Mucosa of descending colon (tissue), 3 donors: ENCODE measurements around the gene RNU6-1. TPM values are rescaled to one million over a fixed set of nuclear protein-coding genes. Genes with fewer than 3 reads are reported as not detected.

Experiments used
- ATAC-seq: fragments of 200-7000 bp; cut with Tn5 transposase; one replicate; pipeline ENCODE4 v1.9.1; 2020; ENCODE audit warnings: mild to moderate bottlenecking, moderate library complexity
- DNase-seq, 3 donors: peaks; one replicate each; pipeline ENCODE4 v3.0.0-alpha.2; 2020
- H3K36me3 ChIP-seq: fragments of 200-600 bp; one replicate; pipeline ENCODE4 v1.8.0; 2021; ENCODE audit warnings: low read depth, mild to moderate bottlenecking
- H3K4me1 ChIP-seq: fragments of 200-600 bp; one replicate; pipeline ENCODE4 v1.8.0; 2021; ENCODE audit warnings: low read depth, mild to moderate bottlenecking
- H3K4me3 ChIP-seq: fragments of 200-600 bp; one replicate; pipeline ENCODE4 v1.8.0; 2021; ENCODE audit warnings: mild to moderate bottlenecking
- H3K9me3 ChIP-seq: fragments of 200-600 bp; one replicate; pipeline ENCODE4 v1.8.0; 2021; ENCODE audit warnings: mild to moderate bottlenecking
- CTCF ChIP-seq: fragments of 200-600 bp; IDR thresholded peaks from one replicate; pipeline ENCODE4 v1.8.0; 2022; ENCODE audit warnings: antibody characterized with exemption, mild to moderate bottlenecking
- intact Hi-C, 2 donors: fragments of 100-400 bp; cut with DNase I in 1 of 2; cut with micrococcal nuclease in 1 of 2; formaldehyde crosslinking; loops; one replicate each; pipeline versions ENCODE4 v1.11.0 to v1.11.1; 2022; cut with DNase I, micrococcal nuclease
- total RNA-seq, 3 donors: library from RNA; stranded (reverse); fragmentation: NEBNext Ultra II Directional in 2 of 3; extraction: Animal tissue kit (Norgen Biotek cat#: 25700) in 2 of 3; gene quantifications; one replicate each; pipeline versions ENCODE4 v1.2.1 to v1.2.4, GENCODE V29; 2021 to 2023
- donor health status: DM: no; HTN: no; CAD: no; lungs with moderate emphysema.
- donor health status: DM: no; HTN: no; CAD: no.
- donor health status: DM: no; HTN: yes; CAD: no.

Gene RNU6-1
- total RNA-seq, 3 donors from 2014 or later, result not detected

GRCh38 chr15:67832897-67833709 is 6.7 kb downstream of the RNU6-1 start:
- ATAC-seq (no peak), DNase-seq (peak in 1 of 3 donors; percentile 32)
- H3K4me3 ChIP-seq, result no peak overlapping the region
- intact Hi-C loops, result no loop called here
- no peaks in the 10 kb centered on the region for H3K9me3 ChIP-seq
- H3K36me3 ChIP-seq, result no peaks in the 10 kb centered on the region
- H3K4me1 ChIP-seq, result peaks cover 56% of the 10 kb centered on the region
- TF ChIP-seq CTCF, result no peak

GRCh38 chr15:67832031-67832551 is 7.8 kb downstream of the RNU6-1 start:
- DNase-seq, result peak in 1 of 3 donors; percentile 38
- no peak for ATAC-seq
- Histone ChIP-seq H3K4me1 (peaks cover 66% of the 10 kb centered on the region), H3K9me3 (no peaks in the 10 kb centered on the region), H3K36me3 (no peaks in the 10 kb centered on the region), H3K4me3 (no peak overlapping the region)
- intact Hi-C loops, result no loop called here
- TF ChIP-seq CTCF, result peak; percentile 8

- DNase-seq, result no peak
- Histone ChIP-seq H3K9me3 (no peaks in the 10 kb centered on the region), H3K4me1 (peaks cover 73% of the 10 kb centered on the region), H3K4me3 (no peak overlapping the region), H3K36me3 (no peaks in the 10 kb centered on the region)
- ATAC-seq, result no peak
- no peak for TF ChIP-seq CTCF
- intact Hi-C loops, result no loop called here
Measured at GRCh38 chr15:67831363-67831762, 8.5 kb downstream of the RNU6-1 start.

DNA sequence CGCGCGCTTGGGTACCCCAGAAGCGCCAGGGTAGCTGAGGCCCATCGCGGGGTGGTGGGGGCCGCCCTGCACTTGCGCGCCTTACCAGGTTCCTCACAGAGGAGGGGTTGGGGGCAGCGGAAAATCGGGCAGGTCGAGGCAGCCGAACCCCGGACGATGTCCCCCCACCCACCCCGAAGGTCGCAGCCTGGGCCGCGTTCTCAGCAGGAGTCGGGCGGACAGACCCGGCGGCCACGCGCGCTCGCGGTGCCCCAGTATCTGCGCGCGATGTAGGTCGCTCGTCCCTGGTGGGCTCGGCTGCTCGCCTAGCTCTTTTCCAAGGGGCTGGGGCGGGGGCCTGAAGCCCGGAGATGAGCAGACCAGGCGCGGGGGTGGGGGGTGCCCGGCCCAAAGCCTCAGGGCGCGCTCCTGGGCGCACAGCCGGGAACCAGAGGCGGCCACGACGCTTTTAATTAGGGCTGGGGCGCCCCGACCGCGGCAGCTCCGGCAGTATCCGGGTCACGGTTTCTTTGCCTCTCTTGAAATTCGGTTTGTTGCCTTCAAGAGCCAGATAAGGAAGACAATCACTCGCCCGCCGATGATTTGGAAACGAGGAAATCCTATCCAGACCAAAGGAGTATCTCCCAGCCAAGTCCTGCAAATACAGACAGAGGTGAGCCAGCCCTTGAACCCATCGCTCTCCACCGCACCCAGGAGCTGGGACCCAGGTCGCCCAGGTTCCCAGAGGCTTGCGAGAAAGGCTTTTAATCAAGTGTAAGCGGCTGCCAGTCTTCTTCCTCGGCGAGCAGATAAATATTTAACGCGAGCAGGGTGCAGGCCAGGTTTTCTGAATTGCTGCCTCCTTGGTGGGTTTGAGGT is 10.0 kb downstream of the RNU6-1 start:
- no peak for TF ChIP-seq CTCF
- no peak for ATAC-seq
- H3K36me3 ChIP-seq, result no peaks in the 10 kb centered on the region
- H3K4me1 ChIP-seq, result peaks cover 67% of the 10 kb centered on the region
- intact Hi-C loops, result no loop called here
- no peak for DNase-seq
- no peaks in the 10 kb centered on the region for H3K9me3 ChIP-seq
- H3K4me3 ChIP-seq, result no peak overlapping the region

DNA sequence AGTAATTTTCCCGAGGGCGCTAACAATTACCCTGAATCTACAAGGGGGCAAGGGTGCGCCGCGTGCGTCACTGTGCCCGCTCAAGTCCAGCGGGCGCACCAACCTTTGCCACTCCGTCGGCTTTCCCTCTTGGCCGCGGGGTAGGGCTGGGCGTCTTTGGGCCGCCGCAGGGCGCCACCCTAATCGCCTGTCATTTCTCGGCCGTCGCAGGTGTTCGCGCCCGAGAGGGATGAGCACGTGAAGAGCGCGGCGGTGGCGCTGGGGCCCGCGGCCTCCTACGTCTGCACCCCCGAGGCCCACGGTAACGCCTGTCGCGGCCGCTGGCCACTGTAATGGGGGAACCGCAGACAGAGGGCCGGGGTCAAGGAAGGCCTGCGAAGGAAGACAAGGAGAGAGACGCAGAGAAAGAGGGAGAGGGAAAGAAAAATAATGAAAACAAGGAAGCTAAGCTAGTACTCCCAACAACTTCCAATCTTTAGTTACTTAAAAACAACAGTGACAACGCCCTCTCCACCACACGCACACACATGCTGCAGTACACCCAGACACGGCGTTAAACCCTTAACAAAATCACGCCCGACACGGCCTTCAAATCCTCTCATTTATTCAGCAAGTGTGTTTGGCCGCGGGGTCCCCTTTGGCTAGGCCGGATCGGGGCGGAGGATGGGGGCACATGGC is 10.7 kb downstream of the RNU6-1 start:
- ATAC-seq (no peak), DNase-seq (no peak)
- intact Hi-C loops, result no loop called here
- H3K36me3 ChIP-seq, result no peaks in the 10 kb centered on the region
- no peaks in the 10 kb centered on the region for H3K9me3 ChIP-seq
- peaks cover 59% of the 10 kb centered on the region for H3K4me1 ChIP-seq
- no peak for TF ChIP-seq CTCF
- H3K4me3 ChIP-seq, result no peak overlapping the region
